Caki2 (cell line): Measurements from ENCODE around the gene PSD2. TPM values are rescaled to one million over a fixed set of nuclear protein-coding genes. Genes with fewer than 3 reads are reported as not detected.

ENCODE experiments used
- DNase-seq: peaks from one replicate; pipeline ENCODE4 v3.0.0-alpha.2; 2015; ENCODE audit warnings: low read depth
- in situ Hi-C: cut with HindIII; loops from 2 replicates; pipeline ENCODE4 v1.10.0; 2016; ENCODE audit warnings: low sequenced_read_pairs, low pct_unique_long_range_greater_than_20kb, mixed read lengths
- total RNA-seq: library from RNA; depleted of rRNA; stranded (reverse); fragments of >200 nt; shearing (Covaris generic); gene quantifications from 2 replicates; pipeline ENCODE4 v1.2.3, GENCODE V29; 2014; ENCODE audit warnings: low replicate concordance; rRNA removed

PSD2 gene
- not detected in 2 replicates for total RNA-seq

GRCh38 chr5:139795074-139796001, at the start of gene PSD2:
Gene PSD2 (plus strand): TSS chr5:139795808. CDS start chr5:139809441, 13,633 bp downstream.
- DNase-seq: peak; percentile 14
- in situ Hi-C loops: no loop called here

GRCh38 chr5:139746691-139747582, 48.7 kb upstream of the PSD2 start:
- in situ Hi-C loops: no loop called here

GRCh38 chr5:139747583-139748504, 47.8 kb upstream of the PSD2 start:
- DNase-seq: no peak
- in situ Hi-C loops: no loop called here

More at GRCh38 chr5:139746691-139747582, 48.7 kb upstream of the PSD2 start:
- no peak for DNase-seq

GRCh38 chr5:139748505-139748826, 47.1 kb upstream of the PSD2 start:
- in situ Hi-C loops: no loop called here
- no peak for DNase-seq

- in situ Hi-C loops: no loop called here
Observed at GRCh38 chr5:139749242-139749641, 46.4 kb upstream of the PSD2 start.

GRCh38 chr5:139751236-139751635, 44.4 kb upstream of the PSD2 start:
- in situ Hi-C loops: no loop called here
- DNase-seq: no peak

More at GRCh38 chr5:139749242-139749641, 46.4 kb upstream of the PSD2 start:
- no peak for DNase-seq

- in situ Hi-C loops: no loop called here
- DNase-seq: no peak
Observed at GRCh38 chr5:139752506-139753473, 42.8 kb upstream of the PSD2 start.

- in situ Hi-C loops: no loop called here
- no peak for DNase-seq
Observed at GRCh38 chr5:139755892-139756671, 39.5 kb upstream of the PSD2 start.

GRCh38 chr5:139756971-139757370, 38.6 kb upstream of the PSD2 start:
- in situ Hi-C loops: no loop called here
- no peak for DNase-seq

- DNase-seq: no peak
- in situ Hi-C loops: no loop called here
Observed at GRCh38 chr5:139757727-139758509, 37.7 kb upstream of the PSD2 start.

- in situ Hi-C loops: no loop called here
- DNase-seq: no peak
Observed at GRCh38 chr5:139758510-139759075, 37.0 kb upstream of the PSD2 start.

GRCh38 chr5:139759219-139759721, 36.3 kb upstream of the PSD2 start:
- no peak for DNase-seq
- in situ Hi-C loops: no loop called here

- in situ Hi-C loops: no loop called here
- DNase-seq: peak; percentile 72
Observed at GRCh38 chr5:139760066-139761056, 35.2 kb upstream of the PSD2 start.

- in situ Hi-C loops: no loop called here
Observed at GRCh38 chr5:139761057-139761450, 34.6 kb upstream of the PSD2 start.

More at GRCh38 chr5:139761057-139761450, 34.6 kb upstream of the PSD2 start:
- DNase-seq: no peak
